T1000 (cell line): Measurements from ENCODE around the gene PLA2G12A.
"Not testable (repeated sequence)": the region's sequence is repeated elsewhere in the genome, so short reads cannot be mapped to it uniquely, and the experiment has no call there.

Source experiments
- DNase-seq: peaks from one replicate; lab custom pipeline; 2025; ENCODE audit warnings: mixed read lengths; lab: John Stamatoyannopoulos, UW

Gene PLA2G12A

DNA sequence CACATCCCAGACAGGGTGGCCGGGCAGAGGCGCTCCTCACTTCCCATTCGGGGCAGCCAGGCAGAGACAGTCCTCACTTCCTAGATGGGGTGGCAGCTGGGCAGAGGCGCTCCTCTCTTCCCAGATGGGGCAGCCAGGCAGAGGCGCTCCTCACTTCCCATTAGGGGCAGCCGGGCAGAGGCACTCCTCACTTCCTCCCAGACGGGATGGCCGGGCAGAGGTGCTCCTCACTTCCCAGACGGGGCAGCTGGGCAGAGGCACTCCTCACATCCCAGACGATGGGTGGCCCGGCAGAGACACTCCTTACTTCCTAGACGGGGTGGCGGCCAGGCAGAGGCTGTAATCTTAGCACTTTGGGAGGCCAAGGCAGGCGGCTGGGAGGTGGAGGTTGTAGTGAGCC, 50.9 kb downstream of the PLA2G12A start:
- not testable (repeated sequence) for DNase-seq

GRCh38 chr4:109678472-109678871, 51.4 kb downstream of the PLA2G12A start:
- not testable (repeated sequence) for DNase-seq

- no peak for DNase-seq
Observed at GRCh38 chr4:109676886-109677285, 53.0 kb downstream of the PLA2G12A start.

DNA sequence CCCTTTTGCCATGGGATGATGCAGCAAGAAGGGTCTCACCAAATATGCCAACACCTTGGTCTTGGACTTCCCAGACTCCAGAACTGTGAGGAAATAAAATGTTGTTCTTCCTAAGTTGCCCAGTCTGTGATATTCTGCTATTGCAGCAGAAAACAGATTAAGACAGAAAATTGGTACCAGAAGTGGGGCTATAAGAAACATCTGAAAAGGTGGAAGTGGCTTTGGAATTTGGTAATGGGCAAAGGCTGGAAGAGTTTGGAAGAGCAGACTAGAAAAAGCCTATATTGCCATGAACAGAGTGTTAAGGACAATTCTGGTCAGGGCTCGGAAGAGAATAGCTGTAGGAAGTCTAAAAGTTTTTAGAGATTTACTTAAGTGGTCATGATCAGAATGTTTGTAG, 54.0 kb downstream of the PLA2G12A start:
- no peak for DNase-seq

DNA sequence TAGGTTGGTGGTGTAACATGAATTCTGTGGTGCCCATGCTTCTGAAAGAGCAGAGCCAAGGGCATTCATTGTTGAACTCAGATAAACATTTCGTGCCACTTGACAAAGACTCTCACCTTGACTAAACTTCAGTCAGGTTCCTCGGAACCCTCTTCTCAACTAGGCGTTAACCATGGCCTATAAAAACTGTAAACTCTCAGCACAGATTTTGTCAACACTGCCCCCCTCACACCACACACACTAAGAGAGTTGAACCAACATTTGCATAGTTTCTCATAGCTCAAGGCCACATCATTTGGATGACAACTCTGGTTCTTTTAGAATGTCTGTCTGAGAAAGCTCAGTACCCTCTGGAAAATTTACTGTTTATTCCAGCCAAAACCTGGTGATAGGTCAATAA, 54.7 kb downstream of the PLA2G12A start:
- DNase-seq, result no peak

GRCh38 chr4:109673303-109673702, 56.6 kb downstream of the PLA2G12A start:
- no peak for DNase-seq

GRCh38 chr4:109672169-109672930, 57.5 kb downstream of the PLA2G12A start:
- no peak for DNase-seq

GRCh38 chr4:109671350-109671749, 58.5 kb downstream of the PLA2G12A start:
- DNase-seq, result no peak

DNA sequence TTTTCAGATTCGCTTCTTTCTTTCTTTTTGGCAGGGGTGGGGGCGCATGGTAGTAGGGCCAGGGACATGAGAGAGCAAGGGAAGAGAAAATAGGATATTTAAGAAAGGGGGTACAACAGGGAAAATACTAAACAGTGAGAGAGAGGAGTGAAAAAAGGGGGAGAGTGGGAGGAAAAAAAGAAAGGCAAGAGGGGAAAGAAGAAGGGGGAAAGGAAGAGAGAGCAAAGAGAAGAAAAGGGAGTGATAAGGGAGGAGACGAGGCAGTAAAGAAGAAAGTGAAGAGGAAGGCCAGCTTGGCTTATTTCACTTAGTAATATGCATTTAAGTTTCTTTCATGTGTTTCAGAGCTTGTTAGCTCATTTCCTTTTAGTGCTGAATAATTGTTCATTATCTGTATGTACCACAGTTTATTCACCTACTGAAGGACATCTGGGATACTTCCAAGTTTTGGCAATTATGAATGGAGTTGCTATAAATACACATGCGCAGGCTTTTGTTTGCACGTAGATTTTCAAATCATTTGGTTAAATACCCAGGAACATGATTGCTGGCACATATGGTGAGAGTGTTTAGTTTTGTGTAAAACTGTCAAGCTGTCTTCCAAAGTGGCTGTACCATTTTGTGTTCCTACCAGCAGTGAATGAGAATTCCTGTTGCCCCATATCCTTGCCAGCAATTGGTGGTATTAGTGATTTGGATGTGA, 63.9 kb downstream of the PLA2G12A start:
- DNase-seq, result no peak

- no peak for DNase-seq
Observed at GRCh38 chr4:109662771-109663170, 67.1 kb downstream of the PLA2G12A start.

DNA sequence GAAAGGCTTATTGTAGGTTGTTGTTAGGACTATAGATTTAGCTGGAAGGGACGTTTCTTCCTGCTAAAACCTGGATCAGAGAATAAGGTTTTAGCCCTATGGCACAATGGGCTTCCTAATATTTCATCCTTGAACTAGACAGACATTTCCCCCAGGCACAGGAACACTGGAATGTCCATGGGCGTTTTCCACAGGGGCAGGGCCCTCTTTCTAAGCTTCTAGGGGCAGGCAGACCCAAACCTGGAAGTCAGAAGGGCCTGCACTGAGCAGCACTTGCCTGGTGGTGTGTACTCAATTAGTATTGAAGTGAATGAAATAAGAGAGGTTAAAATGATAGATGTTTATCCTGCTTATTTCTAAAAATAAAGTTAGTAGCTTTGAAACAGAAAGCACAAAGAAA, 67.8 kb downstream of the PLA2G12A start:
- DNase-seq, result no peak
